MM.1S (cell line): ENCODE results near the gene PAX6.

Experiments
- DNase-seq: peaks from one replicate; pipeline ENCODE4 v3.0.0-alpha.2; 2015
- H2AFZ ChIP-seq: fragments of 300-600 bp; sonication (generic); 2 replicates; pipeline ENCODE4 v1.6.0; 2016; ENCODE audit warnings: antibody characterized with exemption, low read length
- H3F3A ChIP-seq: fragments of 300-600 bp; sonication (generic); 2 replicates; pipeline ENCODE4 v1.6.1; 2016; ENCODE audit warnings: mild to moderate bottlenecking, antibody characterized with exemption, low read length, moderate library complexity, mixed read lengths; ENCODE audit not compliant: insufficient read depth
- H3K27ac ChIP-seq: fragments of 300-600 bp; sonication (generic); 2 replicates; pipeline ENCODE4 v1.5.1; 2016; ENCODE audit warnings: mild to moderate bottlenecking, low read length
- H3K27me3 ChIP-seq: fragments of 300-600 bp; sonication (generic); replicated peaks from 2 replicates; pipeline ENCODE4 v1.6.0; 2016; ENCODE audit warnings: low read length; ENCODE audit not compliant: insufficient read depth
- H3K36me3 ChIP-seq: fragments of 300-600 bp; sonication (generic); replicated peaks from 2 replicates; pipeline ENCODE4 v1.6.1; 2016; ENCODE audit warnings: mild to moderate bottlenecking, low read length, mixed read lengths; ENCODE audit not compliant: insufficient read depth
- H3K4me1 ChIP-seq: fragments of 300-600 bp; sonication (generic); 2 replicates; pipeline ENCODE4 v1.6.1; 2016; ENCODE audit warnings: low read length, mixed read lengths
- H3K4me2 ChIP-seq: fragments of 300-600 bp; sonication (generic); 2 replicates; pipeline ENCODE4 v1.6.0; 2016; ENCODE audit warnings: low read depth, low read length
- H3K4me3 ChIP-seq: fragments of 300-600 bp; sonication (generic); 2 replicates; pipeline ENCODE4 v1.5.1; 2016; ENCODE audit warnings: low read length, mixed read lengths
- H3K79me2 ChIP-seq: fragments of 300-600 bp; sonication (generic); 2 replicates; pipeline ENCODE4 v1.6.1; 2016; ENCODE audit warnings: mixed run types, low read length, mixed read lengths
- H3K9ac ChIP-seq: fragments of 300-600 bp; sonication (generic); 2 replicates; pipeline ENCODE4 v1.6.1; 2016; ENCODE audit warnings: low read length, mixed read lengths
- H3K9me2 ChIP-seq: fragments of 300-600 bp; sonication (generic); replicated peaks from 2 replicates; pipeline ENCODE4 v1.6.1; 2016; ENCODE audit warnings: mild to moderate bottlenecking, low read length, mixed read lengths; ENCODE audit not compliant: insufficient read depth
- H3K9me3 ChIP-seq: fragments of 300-600 bp; sonication (generic); replicated peaks from 2 replicates; pipeline ENCODE4 v1.6.1; 2016; ENCODE audit warnings: mild to moderate bottlenecking, low read length, mixed read lengths; ENCODE audit not compliant: insufficient read depth
- H4K20me1 ChIP-seq: fragments of 300-600 bp; sonication (generic); 2 replicates; pipeline ENCODE4 v1.6.1; 2016; ENCODE audit warnings: mild to moderate bottlenecking, low read length, moderate library complexity, mixed read lengths; ENCODE audit not compliant: insufficient read depth
- CTCF ChIP-seq: fragments of 300-600 bp; sonication (generic); IDR thresholded peaks from 2 replicates; pipeline ENCODE4 v1.5.1; 2016; ENCODE audit warnings: antibody characterized with exemption, low read length, mixed read lengths
- EZH2 ChIP-seq: fragments of 300-600 bp; sonication (generic); optimal IDR thresholded peaks from 2 replicates; pipeline ENCODE3; 2017; ENCODE audit warnings: low read depth, mild to moderate bottlenecking, antibody characterized with exemption, low read length, mixed read lengths
- EZH2phosphoT487 ChIP-seq: fragments of 300-600 bp; sonication (generic); IDR thresholded peaks from 2 replicates; pipeline ENCODE4 v1.6.1; 2018; ENCODE audit warnings: antibody characterized with exemption, low read length

Gene PAX6

GRCh38 chr11:31768749-31769640, 42.1 kb downstream of the PAX6 start:
- H3K9ac ChIP-seq: no peak overlapping the region
- no peak overlapping the region for H3K4me2 ChIP-seq
- H3K4me1 ChIP-seq: no peaks in the 10 kb centered on the region
- H3K9me2 ChIP-seq: no peaks in the 10 kb centered on the region
- H3F3A ChIP-seq: no peaks in the 10 kb centered on the region
- H3K9me3 ChIP-seq: no peaks in the 10 kb centered on the region
- DNase-seq: no peak
- no peaks in the 10 kb centered on the region for H4K20me1 ChIP-seq
- H2AFZ ChIP-seq: no peak overlapping the region
- TF ChIP-seq EZH2phosphoT487 (no peak), CTCF (no peak), EZH2 (no peak)
- H3K27me3 ChIP-seq: no peaks in the 10 kb centered on the region
- H3K27ac ChIP-seq: no peak overlapping the region
- H3K36me3 ChIP-seq: no peaks in the 10 kb centered on the region
- no peak overlapping the region for H3K4me3 ChIP-seq
- H3K79me2 ChIP-seq: no peaks in the 10 kb centered on the region

GRCh38 chr11:31767685-31768084, 43.4 kb downstream of the PAX6 start:
- H3K27me3 ChIP-seq: no peaks in the 10 kb centered on the region
- DNase-seq: no peak
- no peaks in the 10 kb centered on the region for H3K79me2 ChIP-seq
- TF ChIP-seq CTCF: no peak
- no peak for TF ChIP-seq EZH2phosphoT487
- TF ChIP-seq EZH2: no peak
- H2AFZ ChIP-seq: no peak overlapping the region
- no peak overlapping the region for H3K27ac ChIP-seq
- H3K4me2 ChIP-seq: no peak overlapping the region
- no peak overlapping the region for H3K9ac ChIP-seq
- H3K4me1 ChIP-seq: no peaks in the 10 kb centered on the region
- H4K20me1 ChIP-seq: no peaks in the 10 kb centered on the region
- H3F3A ChIP-seq: no peaks in the 10 kb centered on the region
- no peaks in the 10 kb centered on the region for H3K9me3 ChIP-seq
- no peaks in the 10 kb centered on the region for H3K36me3 ChIP-seq
- no peak overlapping the region for H3K4me3 ChIP-seq
- H3K9me2 ChIP-seq: no peaks in the 10 kb centered on the region

GRCh38 chr11:31767066-31767465, 44.1 kb downstream of the PAX6 start:
- TF ChIP-seq EZH2phosphoT487: no peak
- no peak for TF ChIP-seq EZH2
- TF ChIP-seq CTCF: no peak
- Histone ChIP-seq H3K4me3 (no peak overlapping the region), H3F3A (no peaks in the 10 kb centered on the region), H3K9me2 (no peaks in the 10 kb centered on the region), H2AFZ (no peak overlapping the region), H3K36me3 (no peaks in the 10 kb centered on the region), H3K9me3 (no peaks in the 10 kb centered on the region), H3K27me3 (no peaks in the 10 kb centered on the region), H3K4me2 (no peak overlapping the region), H3K9ac (no peak overlapping the region), H4K20me1 (no peaks in the 10 kb centered on the region), H3K79me2 (no peaks in the 10 kb centered on the region), H3K4me1 (no peaks in the 10 kb centered on the region), H3K27ac (no peak overlapping the region)
- DNase-seq: no peak
